NCI-H460 (cell line): Measurements from ENCODE around the gene NEK5. TPM values are rescaled to one million over a fixed set of nuclear protein-coding genes. Genes with fewer than 3 reads are reported as not detected.
"Not testable (repeated sequence)": the region's sequence is repeated elsewhere in the genome, so short reads cannot be mapped to it uniquely, and the experiment has no call there.

Source experiments
- DNase-seq: peaks from one replicate; pipeline ENCODE4 v3.0.0-alpha.2; 2016; ENCODE audit warnings: low read depth; ENCODE audit errors: extremely low read depth
- total RNA-seq: library from RNA; depleted of rRNA; stranded (reverse); fragments of >200 nt; shearing (Covaris generic); gene quantifications from 2 replicates; pipeline ENCODE4 v1.2.3, GENCODE V29; 2014

Gene NEK5
- total RNA-seq, 1 experiment from 2014 or later, result 0.17 TPM

- DNase-seq, result no peak
These were observed 46.3 kb downstream of the NEK5 start for GRCh38 chr13:52082601-52083000.

DNA sequence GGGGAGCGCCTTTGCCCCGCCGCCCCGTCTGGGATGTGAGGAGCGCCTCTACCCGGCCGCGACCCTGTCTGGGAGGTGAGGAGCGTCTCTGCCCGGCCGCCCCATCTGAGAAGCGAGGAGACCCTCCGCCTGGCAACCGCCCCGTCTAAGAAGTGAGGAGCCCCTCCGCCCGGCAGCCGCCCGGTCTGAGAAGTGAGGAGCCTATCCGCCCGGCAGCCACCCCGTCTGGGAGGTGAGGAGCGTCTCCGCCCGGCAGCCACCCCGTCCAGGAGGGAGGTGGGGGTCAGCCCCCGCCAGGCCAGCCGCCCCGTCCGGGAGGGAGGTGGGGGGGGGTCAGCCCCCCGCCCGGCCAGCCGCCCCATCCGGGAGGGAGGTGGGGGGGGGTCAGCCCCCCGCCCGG is 49.0 kb downstream of the NEK5 start:
- not testable (repeated sequence) for DNase-seq

- DNase-seq, result no peak
These were observed 57.8 kb downstream of the NEK5 start for GRCh38 chr13:52070929-52071523.

DNA sequence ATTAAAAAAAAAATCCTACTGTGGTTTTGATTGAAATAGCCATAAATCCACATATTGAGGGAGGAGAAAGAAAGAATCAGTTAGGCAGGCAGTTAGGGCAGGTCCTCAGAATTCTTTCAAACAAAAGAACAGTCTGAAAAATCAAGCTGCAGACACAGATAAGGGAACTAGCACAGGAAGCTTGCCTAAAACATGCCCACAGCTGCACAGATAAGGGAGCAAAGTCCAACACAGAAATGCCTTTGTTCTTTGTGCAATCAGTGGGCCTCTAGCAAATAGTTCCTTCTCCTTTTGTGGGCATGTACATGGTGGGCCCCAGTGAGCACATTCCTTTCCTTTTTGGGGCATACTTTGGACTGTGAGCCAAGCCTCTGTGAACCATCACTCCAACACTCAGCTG is 61.6 kb downstream of the NEK5 start:
- no peak for DNase-seq

DNA sequence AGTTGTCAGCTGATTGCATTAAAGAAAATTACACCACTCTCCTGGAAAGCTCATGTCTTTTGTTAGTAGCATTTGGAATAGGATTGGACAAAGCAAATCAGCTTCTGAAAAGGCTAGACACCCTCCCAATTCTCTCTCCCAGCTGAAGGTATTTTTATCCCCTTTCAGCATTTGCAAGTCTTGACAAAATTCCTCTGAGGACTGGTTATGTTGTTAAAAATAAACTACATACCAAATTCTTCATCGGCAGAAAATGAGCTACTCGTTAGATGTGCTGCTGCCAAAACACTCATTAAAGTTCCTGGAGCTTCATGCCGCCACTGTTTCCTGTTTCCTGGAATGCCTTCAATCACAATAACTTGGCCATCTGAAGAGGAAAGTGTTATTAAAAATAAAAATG is 67.3 kb downstream of the NEK5 start:
- no peak for DNase-seq

GRCh38 chr13:52061064-52061463 is 67.8 kb downstream of the NEK5 start:
- not testable (repeated sequence) for DNase-seq

DNA sequence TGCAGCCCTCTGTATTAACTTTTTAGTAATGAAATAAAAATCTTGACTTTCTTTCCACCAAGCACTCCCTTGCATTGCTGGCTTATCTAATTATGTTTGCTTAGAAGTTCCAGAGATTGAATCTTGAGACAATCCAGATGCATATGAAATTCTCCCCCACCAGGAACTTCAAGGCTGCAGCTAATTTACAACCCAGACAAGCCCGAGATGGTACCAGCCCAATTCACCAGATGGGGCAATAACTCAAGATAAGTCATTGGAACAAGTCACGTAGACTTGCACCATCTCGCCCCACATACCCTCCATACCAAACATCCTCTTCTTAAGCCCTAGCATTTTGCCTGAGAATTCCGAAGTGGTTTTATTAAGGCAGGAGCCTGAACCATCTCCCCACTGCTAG is 75.4 kb downstream of the NEK5 start:
- no peak for DNase-seq

- no peak for DNase-seq
These were observed 77.5 kb downstream of the NEK5 start for GRCh38 chr13:52051400-52051799.

DNA sequence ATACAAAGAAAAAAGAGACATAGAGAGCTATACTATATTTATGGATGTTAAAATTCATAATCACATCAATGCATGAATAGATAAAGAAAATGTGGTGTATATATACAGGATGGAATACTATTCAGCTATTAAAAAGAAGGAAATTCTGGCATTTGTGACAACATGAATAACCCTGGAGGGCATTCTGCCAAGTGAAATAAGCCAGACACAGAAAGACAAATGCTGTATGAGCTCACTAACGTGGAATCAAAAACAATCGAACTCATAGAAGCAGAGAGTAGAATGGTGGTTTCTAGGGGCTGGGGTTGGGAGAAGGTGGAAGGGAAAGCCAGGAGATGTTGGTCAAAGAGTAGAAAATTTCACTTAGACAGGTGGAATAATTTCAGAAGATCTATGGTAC is 80.4 kb downstream of the NEK5 start:
- no peak for DNase-seq

DNA sequence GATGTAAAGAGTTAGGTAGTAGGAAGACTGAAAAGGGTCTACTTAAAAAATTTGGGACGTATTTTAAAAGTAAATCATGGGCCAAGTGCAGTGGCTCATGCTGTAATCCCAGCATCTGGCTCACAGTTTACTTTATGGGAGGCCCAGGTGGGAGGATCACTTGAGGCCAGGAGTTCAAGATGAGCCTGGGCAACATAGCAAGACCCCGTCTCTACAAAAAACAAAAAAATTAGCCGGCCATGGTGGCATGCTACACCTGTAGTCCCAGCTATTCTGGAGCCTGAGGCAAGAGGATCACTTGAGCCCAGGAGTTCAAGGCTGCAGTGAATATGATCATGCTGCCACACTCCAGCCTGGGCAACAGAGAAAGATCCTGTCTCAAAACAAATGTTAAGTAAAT is 81.4 kb downstream of the NEK5 start:
- DNase-seq, result no peak

- DNase-seq, result no peak
These were observed 85.2 kb downstream of the NEK5 start for GRCh38 chr13:52043675-52044074.

DNA sequence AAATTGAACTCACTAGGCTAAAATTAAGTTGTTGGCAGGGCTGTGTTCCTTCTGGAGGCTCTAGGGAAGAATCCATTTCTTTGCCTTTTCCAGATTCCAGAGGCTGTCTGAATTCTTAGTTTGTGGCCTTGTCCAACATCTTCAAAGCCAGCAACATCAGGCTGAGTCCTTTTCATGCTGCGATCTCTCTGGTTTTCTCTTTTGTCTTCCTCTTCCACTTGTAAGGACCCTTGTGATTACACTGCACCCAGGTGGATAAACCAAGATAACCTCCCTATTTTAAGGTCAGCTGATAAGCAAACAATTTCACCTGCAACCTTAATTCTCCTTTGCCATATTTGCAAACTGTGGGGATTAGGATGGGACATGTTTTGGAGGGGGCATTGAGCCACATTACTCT is 92.8 kb downstream of the NEK5 start:
- no peak for DNase-seq

DNA sequence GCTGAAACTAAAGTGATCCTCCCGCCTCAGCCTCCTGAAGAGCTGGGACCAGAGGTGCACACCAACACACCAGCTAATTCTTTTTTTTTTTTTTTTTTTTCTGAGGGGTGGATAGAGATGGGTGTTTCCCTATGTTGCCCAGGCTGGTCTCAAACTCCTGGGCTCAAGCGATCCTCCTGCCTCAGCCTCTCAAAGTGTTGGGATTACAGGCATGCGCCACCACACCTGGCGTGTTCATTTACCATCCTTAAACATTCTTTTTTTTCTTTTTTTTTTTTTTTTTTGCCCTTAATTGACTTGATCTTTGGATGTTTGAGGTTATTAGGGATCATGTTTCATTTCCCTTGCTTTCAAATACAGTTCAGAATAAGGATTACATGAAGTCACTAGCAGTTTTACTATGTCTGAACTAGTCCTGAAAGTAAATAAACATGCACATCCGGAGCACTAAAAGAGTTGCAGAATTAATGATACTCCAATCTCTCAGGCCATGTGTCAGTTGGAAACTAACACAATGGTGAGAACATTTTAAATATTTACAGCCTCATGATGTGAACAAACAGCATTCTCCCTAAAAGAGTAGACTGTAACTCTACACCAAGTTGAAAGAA is 94.2 kb downstream of the NEK5 start:
- peak; percentile 1 for DNase-seq

DNA sequence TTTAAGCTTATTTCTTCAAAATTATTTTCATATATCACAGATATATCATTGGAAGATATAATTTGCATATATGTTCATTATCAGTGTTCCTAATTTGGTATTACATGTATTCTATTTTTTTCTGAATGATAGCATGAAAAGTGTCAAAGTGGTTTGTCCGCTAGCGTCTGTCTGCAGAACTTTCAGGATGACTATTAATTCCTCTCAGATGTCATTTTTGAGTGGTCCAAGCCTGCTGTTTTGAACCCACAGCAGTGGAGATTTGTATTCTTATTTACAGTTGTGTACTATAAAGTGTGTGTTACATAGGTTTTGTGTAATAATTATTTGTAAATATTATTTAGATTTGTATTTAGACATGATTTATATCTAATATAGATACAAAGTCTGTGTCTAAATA is 95.8 kb downstream of the NEK5 start:
- no peak for DNase-seq

DNA sequence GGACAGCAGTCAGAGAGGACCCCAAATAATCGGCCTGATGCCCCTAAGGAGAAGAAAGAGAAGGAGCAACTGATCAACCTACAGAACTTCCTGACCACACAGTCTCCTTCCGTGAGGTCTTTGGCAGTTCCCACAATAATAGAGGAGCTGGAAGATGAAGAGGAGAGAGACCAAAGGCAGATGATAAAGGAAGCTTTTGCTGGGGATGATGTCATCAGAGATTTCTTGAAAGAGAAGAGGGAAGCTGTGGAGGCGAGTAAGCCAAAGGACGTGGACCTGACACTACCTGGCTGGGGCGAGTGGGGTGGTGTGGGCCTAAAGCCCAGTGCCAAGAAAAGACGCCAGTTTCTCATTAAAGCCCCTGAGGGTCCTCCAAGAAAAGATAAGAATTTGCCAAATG is 98.5 kb downstream of the NEK5 start:
- not testable (repeated sequence) for DNase-seq

- no peak for DNase-seq
These were observed 99.3 kb downstream of the NEK5 start for GRCh38 chr13:52029569-52029968.

GRCh38 chr13:52027832-52028231 is 101.0 kb downstream of the NEK5 start:
- DNase-seq, result no peak

DNA sequence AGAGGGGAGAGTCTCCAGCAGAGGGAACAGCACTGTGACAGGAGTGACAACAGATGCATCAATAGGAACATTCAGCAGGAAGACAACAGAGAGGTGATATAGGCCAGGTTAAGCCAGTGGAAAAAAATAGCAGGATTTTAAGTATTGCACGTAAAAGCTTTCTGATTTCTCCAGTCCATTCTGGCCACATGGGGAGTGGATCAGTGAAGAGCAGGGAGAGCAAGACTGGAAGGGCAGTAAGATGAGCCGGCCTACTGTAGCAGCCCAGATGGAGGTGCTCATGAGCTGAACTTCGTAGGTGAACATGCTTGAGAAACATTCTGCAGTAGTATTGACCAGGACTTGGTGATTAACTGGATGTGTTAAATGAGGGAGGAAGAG is 102.6 kb downstream of the NEK5 start:
- no peak for DNase-seq

GRCh38 chr13:52025475-52026245 is 103.2 kb downstream of the NEK5 start:
- DNase-seq, result no peak

GRCh38 chr13:52024481-52024880 is 104.4 kb downstream of the NEK5 start, which contains the start of gene UTP14C:
Gene UTP14C, plus strand, starts transcription at chr13:52024691. Its CDS starts 4,114 bp downstream, at chr13:52028805.
- DNase-seq, result no peak

DNA sequence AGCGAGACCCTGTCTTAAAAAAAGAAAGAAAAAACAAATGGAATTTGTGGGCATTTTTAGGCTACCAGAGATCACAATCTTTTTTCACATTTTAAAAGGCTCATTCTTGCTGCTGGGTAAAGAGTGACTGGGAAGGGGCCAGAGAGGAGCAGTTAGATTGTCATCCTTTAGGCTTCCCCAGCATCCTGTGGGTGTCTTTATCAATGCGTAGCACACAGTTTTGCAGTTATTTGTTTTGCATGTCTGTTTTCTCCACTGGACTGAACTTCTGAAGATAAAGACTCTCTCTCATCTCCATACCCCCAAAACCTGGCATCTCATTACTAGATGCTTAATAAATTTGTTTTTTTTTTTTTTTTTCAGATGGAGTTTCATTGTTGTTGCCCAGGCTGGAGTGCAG is 106.5 kb downstream of the NEK5 start:
- no peak for DNase-seq

- no peak for DNase-seq
These were observed 108.7 kb downstream of the NEK5 start for GRCh38 chr13:52020191-52020590.
